SK-N-SH (cell line): ENCODE measurements around the gene TMEM41A. TPM values are rescaled to one million over a fixed set of nuclear protein-coding genes. Genes with fewer than 3 reads are reported as not detected.

Experiments used
- CTCF ChIA-PET: fragments of 300-600, 350-600 bp; formaldehyde crosslinking; extraction: SDS; loops from one replicate; lab custom pipeline; 2021; lab: Yijun Ruan, JAX
- POLR2A ChIA-PET: fragments of 350-600 bp; sonication (Branson Sonifier 250); formaldehyde crosslinking; extraction: SDS; loops from one replicate; lab custom pipeline; 2020; ENCODE audit warnings: antibody characterized with exemption, inconsistent platforms; lab: Yijun Ruan, JAX
- DNase-seq: peaks from one replicate; pipeline ENCODE4 v3.0.0; 2012
- H2AFZ ChIP-seq: fragments of 200-600 bp; sonication (generic); 2 replicates; pipeline ENCODE4 v1.8.1; 2016; ENCODE audit warnings: antibody characterized with exemption, mild to moderate bottlenecking, low read depth
- H3F3A ChIP-seq: fragments of 200-600 bp; sonication (generic); replicated peaks from 2 replicates; pipeline ENCODE3; 2016; ENCODE audit warnings: antibody characterized with exemption, mild to moderate bottlenecking; ENCODE audit not compliant: insufficient read depth
- H3K27ac ChIP-seq, 2 experiments: fragments of 200-500 bp in 1 of 2; fragments of 200-600 bp in 1 of 2; sonication (Bioruptor generic) in 1 of 2; sonication (generic), shearing (Covaris generic) in 1 of 2; 2 replicates each; pipeline versions ENCODE4 v1.5.1 to v1.6.1; 2014 to 2016; ENCODE audit warnings: low read depth in 2 of 2, inconsistent platforms in 1 of 2, low read length in 1 of 2, mild to moderate bottlenecking in 1 of 2, mixed read lengths in 1 of 2
- H3K27me3 ChIP-seq: fragments of 200-600 bp; sonication (generic), shearing (Covaris generic); 2 replicates; pipeline ENCODE4 v1.6.1; 2016; ENCODE audit warnings: mixed run types; ENCODE audit not compliant: insufficient read depth
- H3K36me3 ChIP-seq, 2 experiments: fragments of 200-500 bp in 1 of 2; fragments of 200-600 bp in 1 of 2; sonication (Bioruptor generic) in 1 of 2; sonication (generic) in 1 of 2; replicated peaks in 1 of 2; 2 replicates each; pipeline versions ENCODE3 to v1.5.1; 2014 to 2016; ENCODE audit warnings: low read length in 1 of 2, mild to moderate bottlenecking in 1 of 2; ENCODE audit not compliant: insufficient read depth in 2 of 2, control insufficient read depth in 1 of 2
- H3K4me1 ChIP-seq, 2 experiments: fragments of 200-500 bp in 1 of 2; fragments of 200-600 bp in 1 of 2; sonication (Bioruptor generic) in 1 of 2; sonication (generic), shearing (Covaris generic) in 1 of 2; 2 replicates each; pipeline versions ENCODE4 v1.5.1 to v1.6.1; 2014 to 2016; ENCODE audit warnings: low read depth in 1 of 2, low read length in 1 of 2, mixed run types in 1 of 2; ENCODE audit not compliant: insufficient read depth in 2 of 2, control insufficient read depth in 1 of 2
- H3K4me2 ChIP-seq: fragments of 200-600 bp; sonication (generic), shearing (Covaris generic); 2 replicates; pipeline ENCODE4 v1.6.1; 2017; ENCODE audit warnings: mixed run types
- H3K4me3 ChIP-seq, 2 experiments: fragments of 200-500 bp in 1 of 2; fragments of 200-600 bp in 1 of 2; sonication (Bioruptor generic) in 1 of 2; sonication (generic), shearing (Covaris generic) in 1 of 2; 2 replicates each; pipeline versions ENCODE4 v1.5.1 to v1.8.1; 2014 to 2016; ENCODE audit warnings: low read depth in 2 of 2, inconsistent platforms in 1 of 2, low read length in 1 of 2, mild to moderate bottlenecking in 1 of 2, mixed read lengths in 1 of 2, moderate library complexity in 1 of 2
- H3K79me2 ChIP-seq: fragments of 200-600 bp; sonication (generic); 2 replicates; pipeline ENCODE4 v1.8.1; 2017; ENCODE audit warnings: mild to moderate bottlenecking; ENCODE audit not compliant: insufficient read depth
- H3K9ac ChIP-seq: fragments of 200-600 bp; sonication (generic); 2 replicates; pipeline ENCODE4 v1.6.1; 2017; ENCODE audit warnings: mixed run types
- H3K9me2 ChIP-seq: fragments of 200-600 bp; sonication (generic); 2 replicates; pipeline ENCODE4 v1.6.1; 2017; ENCODE audit warnings: mixed run types
- H3K9me3 ChIP-seq: fragments of 200-600 bp; sonication (generic); 2 replicates; pipeline ENCODE4 v1.6.1; 2017; ENCODE audit warnings: mixed run types, mild to moderate bottlenecking, moderate library complexity
- H4K20me1 ChIP-seq: fragments of 200-600 bp; sonication (generic); 2 replicates; pipeline ENCODE4 v1.6.1; 2017; ENCODE audit warnings: mild to moderate bottlenecking, mixed run types; ENCODE audit not compliant: insufficient read depth
- EP300 ChIP-seq, 2 experiments: IDR thresholded peaks; 2 replicates each; pipeline versions ENCODE4 v1.4.0 to v1.6.1; 2012; ENCODE audit warnings: borderline replicate concordance in 1 of 2, low read depth in 1 of 2, low read length in 1 of 2
- EZH2phosphoT487 ChIP-seq: fragments of 200-600 bp; sonication (generic); IDR thresholded peaks from 2 replicates; pipeline ENCODE4 v1.6.1; 2017; ENCODE audit warnings: low read depth, mixed run types, mild to moderate bottlenecking, antibody characterized with exemption, moderate library complexity, borderline replicate concordance
- FOXJ3 ChIP-seq: sonication (generic); formaldehyde crosslinking; IDR thresholded peaks from 2 replicates; pipeline ENCODE4 v1.5.1; 2020; ENCODE audit warnings: mild to moderate bottlenecking, missing genetic modification reagents
- FOXM1 ChIP-seq: IDR thresholded peaks from 2 replicates; pipeline ENCODE4 v1.4.0; 2012; ENCODE audit warnings: low read depth, mild to moderate bottlenecking
- GABPA ChIP-seq: IDR thresholded peaks from 2 replicates; pipeline ENCODE4 v1.4.0; 2012; ENCODE audit warnings: low read depth, mild to moderate bottlenecking
- GATA2 ChIP-seq: sonication (generic); formaldehyde crosslinking; IDR thresholded peaks from 2 replicates; pipeline ENCODE4 v1.5.0; 2020; ENCODE audit warnings: mild to moderate bottlenecking, missing genetic modification reagents
- MEF2A ChIP-seq: IDR thresholded peaks from 2 replicates; pipeline ENCODE4 v1.4.0; 2012; ENCODE audit warnings: low read depth, borderline replicate concordance
- MXI1 ChIP-seq: IDR thresholded peaks from 2 replicates; pipeline ENCODE4 v1.6.1; 2012; ENCODE audit warnings: mild to moderate bottlenecking, low read depth, low read length, improper control_type of control experiment
- NRF1 ChIP-seq: IDR thresholded peaks from 2 replicates; pipeline ENCODE4 v1.6.1; 2012; ENCODE audit warnings: low read depth, mild to moderate bottlenecking, low read length
- RCOR1 ChIP-seq: fragments of 150-350 bp; IDR thresholded peaks from 2 replicates; pipeline ENCODE4 v1.6.1; 2017; ENCODE audit warnings: antibody characterized with exemption, low read length
- RFX5 ChIP-seq: IDR thresholded peaks from 2 replicates; pipeline ENCODE4 v1.6.1; 2012; ENCODE audit warnings: mild to moderate bottlenecking, improper control_type of control experiment, low read length
- TCF12 ChIP-seq: IDR thresholded peaks from 2 replicates; pipeline ENCODE4 v1.4.0; 2012
- YY1 ChIP-seq: IDR thresholded peaks from 2 replicates; pipeline ENCODE4 v1.4.0; 2012; ENCODE audit warnings: low read depth, mild to moderate bottlenecking
- WGBS: methylation state at CpG from one replicate; pipeline ENCODE4 v1.1.6; 2017; ENCODE audit warnings: low lambda C conversion rate; 5-methylcytosine and 5-hydroxymethylcytosine counted together
- polyA plus RNA-seq, 3 experiments: library from polyadenylated mRNA; depleted of rRNA; stranded (reverse); fragments of >200 nt; gene quantifications; 2 replicates each; pipeline ENCODE4 v1.2.3, GENCODE V29; 2012
- TF ChIP-seq, protein P1 (sequence below): fragments of 150-350 bp; IDR thresholded peaks from 2 replicates; pipeline ENCODE4 v1.6.1; 2017; ENCODE audit warnings: antibody characterized with exemption, low read length, low read depth, borderline replicate concordance
- TF ChIP-seq, protein P2 (sequence below): fragments of 150-350 bp; IDR thresholded peaks from 2 replicates; pipeline ENCODE4 v1.6.1; 2016; ENCODE audit warnings: mild to moderate bottlenecking, low read depth, low read length
- TF ChIP-seq, protein P3 (sequence below): IDR thresholded peaks from 2 replicates; pipeline ENCODE4 v1.4.0; 2012; ENCODE audit warnings: low read depth, borderline replicate concordance
- TF ChIP-seq, protein P4 (sequence below): IDR thresholded peaks from 2 replicates; pipeline ENCODE4 v1.4.0; 2012; ENCODE audit warnings: low read depth
- TF ChIP-seq, protein P5 (sequence below): IDR thresholded peaks from 2 replicates; pipeline ENCODE4 v1.6.1; 2012; ENCODE audit warnings: mild to moderate bottlenecking, low read depth, low read length, moderate library complexity
- TF ChIP-seq, protein P6 (sequence below): IDR thresholded peaks from 2 replicates; pipeline ENCODE4; 2012

TMEM41A gene
- polyA plus RNA-seq, 1 of the 3 experiments (the other 2 are of a cell fraction) = 9.4 TPM

DNA sequence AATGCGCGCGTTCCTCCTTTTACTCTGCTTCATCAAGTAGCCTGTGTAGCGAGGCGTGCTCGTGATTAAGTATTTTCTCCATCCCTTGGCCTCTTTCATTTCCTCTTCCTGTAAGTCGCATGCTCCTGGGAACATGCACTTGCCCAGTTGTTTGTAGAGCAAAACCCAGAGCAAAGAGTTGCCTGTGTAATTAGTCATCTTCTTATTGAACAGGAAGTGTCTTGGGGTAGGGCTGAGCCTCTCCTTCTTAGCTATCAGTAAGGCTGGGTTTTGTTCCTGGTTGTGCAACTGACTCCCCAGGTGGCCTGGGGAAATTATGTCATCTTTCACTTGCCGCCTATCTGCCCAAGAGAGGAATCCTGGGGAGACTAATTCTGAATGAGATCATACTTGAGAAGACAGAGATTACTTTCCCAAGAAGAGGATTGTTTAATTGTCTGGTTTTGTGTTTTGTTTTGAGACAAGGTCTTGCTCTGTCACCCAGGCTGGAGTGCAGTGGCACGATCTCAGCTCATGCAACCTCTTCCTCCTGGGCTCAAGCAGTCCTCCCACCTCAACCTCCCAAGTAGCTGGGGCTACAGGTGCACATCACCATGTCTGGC is 38.6 kb upstream of the TMEM41A start:
- H3K4me2 ChIP-seq = no peak overlapping the region
- H3K79me2 ChIP-seq = no peaks in the 10 kb centered on the region
- no peaks in the 10 kb centered on the region for H3F3A ChIP-seq
- H4K20me1 ChIP-seq = no peaks in the 10 kb centered on the region
- H3K4me3 ChIP-seq = no peak overlapping the region
- no peaks in the 10 kb centered on the region for H3K36me3 ChIP-seq
- no peak overlapping the region for H3K9ac ChIP-seq
- H3K4me1 ChIP-seq = peaks cover 0 to 4% of the 10 kb centered on the region in 2 experiments; a peak in 1 of 4 replicates
- no peak overlapping the region for H3K27ac ChIP-seq
- TF ChIP-seq, protein P1, sequence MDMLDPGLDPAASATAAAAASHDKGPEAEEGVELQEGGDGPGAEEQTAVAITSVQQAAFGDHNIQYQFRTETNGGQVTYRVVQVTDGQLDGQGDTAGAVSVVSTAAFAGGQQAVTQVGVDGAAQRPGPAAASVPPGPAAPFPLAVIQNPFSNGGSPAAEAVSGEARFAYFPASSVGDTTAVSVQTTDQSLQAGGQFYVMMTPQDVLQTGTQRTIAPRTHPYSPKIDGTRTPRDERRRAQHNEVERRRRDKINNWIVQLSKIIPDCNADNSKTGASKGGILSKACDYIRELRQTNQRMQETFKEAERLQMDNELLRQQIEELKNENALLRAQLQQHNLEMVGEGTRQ = no peak
- TF ChIP-seq, protein P2, sequence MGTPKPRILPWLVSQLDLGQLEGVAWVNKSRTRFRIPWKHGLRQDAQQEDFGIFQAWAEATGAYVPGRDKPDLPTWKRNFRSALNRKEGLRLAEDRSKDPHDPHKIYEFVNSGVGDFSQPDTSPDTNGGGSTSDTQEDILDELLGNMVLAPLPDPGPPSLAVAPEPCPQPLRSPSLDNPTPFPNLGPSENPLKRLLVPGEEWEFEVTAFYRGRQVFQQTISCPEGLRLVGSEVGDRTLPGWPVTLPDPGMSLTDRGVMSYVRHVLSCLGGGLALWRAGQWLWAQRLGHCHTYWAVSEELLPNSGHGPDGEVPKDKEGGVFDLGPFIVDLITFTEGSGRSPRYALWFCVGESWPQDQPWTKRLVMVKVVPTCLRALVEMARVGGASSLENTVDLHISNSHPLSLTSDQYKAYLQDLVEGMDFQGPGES = no peak
- TF ChIP-seq MEF2A = no peak
- TF ChIP-seq GABPA = no peak
- no peak for TF ChIP-seq MXI1
- TF ChIP-seq RCOR1 = no peak
- no peak for TF ChIP-seq TCF12
- TF ChIP-seq EP300 (IDR thresholded peaks at IDR 0.05; ENCODE audit: borderline replicate concordance in 1 of 2, low read depth in 1 of 2, low read length in 1 of 2) = no peak
- TF ChIP-seq RFX5 = no peak
- TF ChIP-seq, protein P3, sequence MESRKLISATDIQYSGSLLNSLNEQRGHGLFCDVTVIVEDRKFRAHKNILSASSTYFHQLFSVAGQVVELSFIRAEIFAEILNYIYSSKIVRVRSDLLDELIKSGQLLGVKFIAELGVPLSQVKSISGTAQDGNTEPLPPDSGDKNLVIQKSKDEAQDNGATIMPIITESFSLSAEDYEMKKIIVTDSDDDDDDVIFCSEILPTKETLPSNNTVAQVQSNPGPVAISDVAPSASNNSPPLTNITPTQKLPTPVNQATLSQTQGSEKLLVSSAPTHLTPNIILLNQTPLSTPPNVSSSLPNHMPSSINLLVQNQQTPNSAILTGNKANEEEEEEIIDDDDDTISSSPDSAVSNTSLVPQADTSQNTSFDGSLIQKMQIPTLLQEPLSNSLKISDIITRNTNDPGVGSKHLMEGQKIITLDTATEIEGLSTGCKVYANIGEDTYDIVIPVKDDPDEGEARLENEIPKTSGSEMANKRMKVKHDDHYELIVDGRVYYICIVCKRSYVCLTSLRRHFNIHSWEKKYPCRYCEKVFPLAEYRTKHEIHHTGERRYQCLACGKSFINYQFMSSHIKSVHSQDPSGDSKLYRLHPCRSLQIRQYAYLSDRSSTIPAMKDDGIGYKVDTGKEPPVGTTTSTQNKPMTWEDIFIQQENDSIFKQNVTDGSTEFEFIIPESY = no peak
- TF ChIP-seq FOXM1 = no peak
- TF ChIP-seq NRF1 = no peak
- TF ChIP-seq EZH2phosphoT487 = no peak
- TF ChIP-seq, protein P4, sequence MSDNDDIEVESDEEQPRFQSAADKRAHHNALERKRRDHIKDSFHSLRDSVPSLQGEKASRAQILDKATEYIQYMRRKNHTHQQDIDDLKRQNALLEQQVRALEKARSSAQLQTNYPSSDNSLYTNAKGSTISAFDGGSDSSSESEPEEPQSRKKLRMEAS = no peak
- TF ChIP-seq, protein P5, sequence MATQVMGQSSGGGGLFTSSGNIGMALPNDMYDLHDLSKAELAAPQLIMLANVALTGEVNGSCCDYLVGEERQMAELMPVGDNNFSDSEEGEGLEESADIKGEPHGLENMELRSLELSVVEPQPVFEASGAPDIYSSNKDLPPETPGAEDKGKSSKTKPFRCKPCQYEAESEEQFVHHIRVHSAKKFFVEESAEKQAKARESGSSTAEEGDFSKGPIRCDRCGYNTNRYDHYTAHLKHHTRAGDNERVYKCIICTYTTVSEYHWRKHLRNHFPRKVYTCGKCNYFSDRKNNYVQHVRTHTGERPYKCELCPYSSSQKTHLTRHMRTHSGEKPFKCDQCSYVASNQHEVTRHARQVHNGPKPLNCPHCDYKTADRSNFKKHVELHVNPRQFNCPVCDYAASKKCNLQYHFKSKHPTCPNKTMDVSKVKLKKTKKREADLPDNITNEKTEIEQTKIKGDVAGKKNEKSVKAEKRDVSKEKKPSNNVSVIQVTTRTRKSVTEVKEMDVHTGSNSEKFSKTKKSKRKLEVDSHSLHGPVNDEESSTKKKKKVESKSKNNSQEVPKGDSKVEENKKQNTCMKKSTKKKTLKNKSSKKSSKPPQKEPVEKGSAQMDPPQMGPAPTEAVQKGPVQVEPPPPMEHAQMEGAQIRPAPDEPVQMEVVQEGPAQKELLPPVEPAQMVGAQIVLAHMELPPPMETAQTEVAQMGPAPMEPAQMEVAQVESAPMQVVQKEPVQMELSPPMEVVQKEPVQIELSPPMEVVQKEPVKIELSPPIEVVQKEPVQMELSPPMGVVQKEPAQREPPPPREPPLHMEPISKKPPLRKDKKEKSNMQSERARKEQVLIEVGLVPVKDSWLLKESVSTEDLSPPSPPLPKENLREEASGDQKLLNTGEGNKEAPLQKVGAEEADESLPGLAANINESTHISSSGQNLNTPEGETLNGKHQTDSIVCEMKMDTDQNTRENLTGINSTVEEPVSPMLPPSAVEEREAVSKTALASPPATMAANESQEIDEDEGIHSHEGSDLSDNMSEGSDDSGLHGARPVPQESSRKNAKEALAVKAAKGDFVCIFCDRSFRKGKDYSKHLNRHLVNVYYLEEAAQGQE = no peak
- TF ChIP-seq, protein P6, sequence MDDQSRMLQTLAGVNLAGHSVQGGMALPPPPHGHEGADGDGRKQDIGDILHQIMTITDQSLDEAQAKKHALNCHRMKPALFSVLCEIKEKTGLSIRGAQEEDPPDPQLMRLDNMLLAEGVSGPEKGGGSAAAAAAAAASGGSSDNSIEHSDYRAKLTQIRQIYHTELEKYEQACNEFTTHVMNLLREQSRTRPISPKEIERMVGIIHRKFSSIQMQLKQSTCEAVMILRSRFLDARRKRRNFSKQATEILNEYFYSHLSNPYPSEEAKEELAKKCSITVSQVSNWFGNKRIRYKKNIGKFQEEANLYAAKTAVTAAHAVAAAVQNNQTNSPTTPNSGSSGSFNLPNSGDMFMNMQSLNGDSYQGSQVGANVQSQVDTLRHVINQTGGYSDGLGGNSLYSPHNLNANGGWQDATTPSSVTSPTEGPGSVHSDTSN = no peak
- no peak for TF ChIP-seq FOXJ3 (CRISPR knock-in tag)
- no peak for TF ChIP-seq GATA2 (CRISPR knock-in tag)
- no peak for TF ChIP-seq YY1
- TF ChIP-seq, all 33 proteins: peak for 0
- Histone ChIP-seq H2AFZ (no peak overlapping the region; the same call in 1 of the 2 replicates), H3K9me2 (no peaks in the 10 kb centered on the region), H3K27me3 (no peaks in the 10 kb centered on the region), H3K9me3 (no peaks in the 10 kb centered on the region)
- ChIA-PET CTCF (interaction anchor here (1.0 kb wide), 1 partner anchor 8 kb away, joined by 4 read pairs; no protein-coding TSS in a partner anchor), POLR2A (no interaction called here)
- WGBS = 75% methylated on average over 9 of the region's 9 CpGs
- DNase-seq = no peak
